WTC11 (cell line): ENCODE results near the gene ABCC4.

Experiments used
- ETV6 ChIP-seq: sonication (generic); formaldehyde crosslinking; IDR thresholded peaks from 2 replicates; pipeline ENCODE4 v1.8.1; 2022; ENCODE audit warnings: mild to moderate bottlenecking, missing genetic modification reagents
- JAZF1 ChIP-seq: fragments of 250-450 bp; sonication (Bioruptor Pico); IDR thresholded peaks from 2 replicates; pipeline ENCODE4 v1.9.0; 2021; ENCODE audit warnings: moderate library complexity, mild to moderate bottlenecking, inconsistent platforms
- NFE2L1 ChIP-seq: sonication (generic); formaldehyde crosslinking; IDR thresholded peaks from 2 replicates; pipeline ENCODE4 v1.8.1; 2023; ENCODE audit warnings: missing genetic modification reagents
- NR3C1 ChIP-seq: sonication (generic); formaldehyde crosslinking; conservative IDR thresholded peaks from 2 replicates; pipeline ENCODE4 v1.8.1; 2023; ENCODE audit warnings: low read depth, mild to moderate bottlenecking, missing genetic modification reagents
- PRDM15 ChIP-seq: sonication (generic); formaldehyde crosslinking; IDR thresholded peaks from 2 replicates; pipeline ENCODE4 v1.8.0; 2022; ENCODE audit warnings: missing genetic modification reagents
- RELA ChIP-seq: sonication (generic); formaldehyde crosslinking; IDR thresholded peaks from 2 replicates; pipeline ENCODE4 v1.8.1; 2022; ENCODE audit warnings: missing genetic modification reagents, mild to moderate bottlenecking, borderline replicate concordance
- SMAD3 ChIP-seq: sonication (generic); formaldehyde crosslinking; IDR thresholded peaks from 2 replicates; pipeline ENCODE4 v1.8.0; 2022; ENCODE audit warnings: missing genetic modification reagents, mild to moderate bottlenecking, borderline replicate concordance
- SP1 ChIP-seq: sonication (generic); formaldehyde crosslinking; conservative IDR thresholded peaks from 2 replicates; pipeline ENCODE4 v1.8.1; 2022; ENCODE audit warnings: missing genetic modification reagents
- TCF7 ChIP-seq: sonication (generic); formaldehyde crosslinking; IDR thresholded peaks from 2 replicates; pipeline ENCODE4 v1.8.0; 2022; ENCODE audit warnings: mild to moderate bottlenecking, low read depth, missing genetic modification reagents, moderate library complexity
- TF ChIP-seq, protein P1 (sequence below): sonication (generic); formaldehyde crosslinking; IDR thresholded peaks from 2 replicates; pipeline ENCODE4 v1.8.1; 2023; ENCODE audit warnings: mild to moderate bottlenecking, missing genetic modification reagents, moderate library complexity
- TF ChIP-seq, protein P2 (sequence below): sonication (generic); formaldehyde crosslinking; IDR thresholded peaks from 2 replicates; pipeline ENCODE4 v1.8.1; 2023; ENCODE audit warnings: mild to moderate bottlenecking, missing genetic modification reagents, borderline replicate concordance
- TF ChIP-seq, protein P3 (sequence below): fragments of 200-600 bp; IDR thresholded peaks from 2 replicates; pipeline ENCODE4 v1.8.0; 2022; ENCODE audit warnings: antibody characterized with exemption
- TF ChIP-seq, protein P4 (sequence below): sonication (generic); formaldehyde crosslinking; IDR thresholded peaks from 2 replicates; pipeline ENCODE4 v1.8.1; 2023; ENCODE audit warnings: mild to moderate bottlenecking, missing genetic modification reagents

GRCh38 chr13:95289020-95289444, 12.2 kb downstream of the ABCC4 start:
- TF ChIP-seq JAZF1: no peak
- TF ChIP-seq, protein P1, sequence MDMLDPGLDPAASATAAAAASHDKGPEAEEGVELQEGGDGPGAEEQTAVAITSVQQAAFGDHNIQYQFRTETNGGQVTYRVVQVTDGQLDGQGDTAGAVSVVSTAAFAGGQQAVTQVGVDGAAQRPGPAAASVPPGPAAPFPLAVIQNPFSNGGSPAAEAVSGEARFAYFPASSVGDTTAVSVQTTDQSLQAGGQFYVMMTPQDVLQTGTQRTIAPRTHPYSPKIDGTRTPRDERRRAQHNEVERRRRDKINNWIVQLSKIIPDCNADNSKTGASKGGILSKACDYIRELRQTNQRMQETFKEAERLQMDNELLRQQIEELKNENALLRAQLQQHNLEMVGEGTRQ (CRISPR knock-in tag): no peak
- TF ChIP-seq, protein P2, sequence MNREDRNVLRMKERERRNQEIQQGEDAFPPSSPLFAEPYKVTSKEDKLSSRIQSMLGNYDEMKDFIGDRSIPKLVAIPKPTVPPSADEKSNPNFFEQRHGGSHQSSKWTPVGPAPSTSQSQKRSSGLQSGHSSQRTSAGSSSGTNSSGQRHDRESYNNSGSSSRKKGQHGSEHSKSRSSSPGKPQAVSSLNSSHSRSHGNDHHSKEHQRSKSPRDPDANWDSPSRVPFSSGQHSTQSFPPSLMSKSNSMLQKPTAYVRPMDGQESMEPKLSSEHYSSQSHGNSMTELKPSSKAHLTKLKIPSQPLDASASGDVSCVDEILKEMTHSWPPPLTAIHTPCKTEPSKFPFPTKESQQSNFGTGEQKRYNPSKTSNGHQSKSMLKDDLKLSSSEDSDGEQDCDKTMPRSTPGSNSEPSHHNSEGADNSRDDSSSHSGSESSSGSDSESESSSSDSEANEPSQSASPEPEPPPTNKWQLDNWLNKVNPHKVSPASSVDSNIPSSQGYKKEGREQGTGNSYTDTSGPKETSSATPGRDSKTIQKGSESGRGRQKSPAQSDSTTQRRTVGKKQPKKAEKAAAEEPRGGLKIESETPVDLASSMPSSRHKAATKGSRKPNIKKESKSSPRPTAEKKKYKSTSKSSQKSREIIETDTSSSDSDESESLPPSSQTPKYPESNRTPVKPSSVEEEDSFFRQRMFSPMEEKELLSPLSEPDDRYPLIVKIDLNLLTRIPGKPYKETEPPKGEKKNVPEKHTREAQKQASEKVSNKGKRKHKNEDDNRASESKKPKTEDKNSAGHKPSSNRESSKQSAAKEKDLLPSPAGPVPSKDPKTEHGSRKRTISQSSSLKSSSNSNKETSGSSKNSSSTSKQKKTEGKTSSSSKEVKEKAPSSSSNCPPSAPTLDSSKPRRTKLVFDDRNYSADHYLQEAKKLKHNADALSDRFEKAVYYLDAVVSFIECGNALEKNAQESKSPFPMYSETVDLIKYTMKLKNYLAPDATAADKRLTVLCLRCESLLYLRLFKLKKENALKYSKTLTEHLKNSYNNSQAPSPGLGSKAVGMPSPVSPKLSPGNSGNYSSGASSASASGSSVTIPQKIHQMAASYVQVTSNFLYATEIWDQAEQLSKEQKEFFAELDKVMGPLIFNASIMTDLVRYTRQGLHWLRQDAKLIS (CRISPR knock-in tag): no peak
- TF ChIP-seq, protein P3, sequence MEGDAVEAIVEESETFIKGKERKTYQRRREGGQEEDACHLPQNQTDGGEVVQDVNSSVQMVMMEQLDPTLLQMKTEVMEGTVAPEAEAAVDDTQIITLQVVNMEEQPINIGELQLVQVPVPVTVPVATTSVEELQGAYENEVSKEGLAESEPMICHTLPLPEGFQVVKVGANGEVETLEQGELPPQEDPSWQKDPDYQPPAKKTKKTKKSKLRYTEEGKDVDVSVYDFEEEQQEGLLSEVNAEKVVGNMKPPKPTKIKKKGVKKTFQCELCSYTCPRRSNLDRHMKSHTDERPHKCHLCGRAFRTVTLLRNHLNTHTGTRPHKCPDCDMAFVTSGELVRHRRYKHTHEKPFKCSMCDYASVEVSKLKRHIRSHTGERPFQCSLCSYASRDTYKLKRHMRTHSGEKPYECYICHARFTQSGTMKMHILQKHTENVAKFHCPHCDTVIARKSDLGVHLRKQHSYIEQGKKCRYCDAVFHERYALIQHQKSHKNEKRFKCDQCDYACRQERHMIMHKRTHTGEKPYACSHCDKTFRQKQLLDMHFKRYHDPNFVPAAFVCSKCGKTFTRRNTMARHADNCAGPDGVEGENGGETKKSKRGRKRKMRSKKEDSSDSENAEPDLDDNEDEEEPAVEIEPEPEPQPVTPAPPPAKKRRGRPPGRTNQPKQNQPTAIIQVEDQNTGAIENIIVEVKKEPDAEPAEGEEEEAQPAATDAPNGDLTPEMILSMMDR: no peak
- TF ChIP-seq RELA (CRISPR knock-in tag): no peak
- no peak for TF ChIP-seq ETV6
- TF ChIP-seq SP1 (CRISPR knock-in tag): no peak
- TF ChIP-seq, protein P4, sequence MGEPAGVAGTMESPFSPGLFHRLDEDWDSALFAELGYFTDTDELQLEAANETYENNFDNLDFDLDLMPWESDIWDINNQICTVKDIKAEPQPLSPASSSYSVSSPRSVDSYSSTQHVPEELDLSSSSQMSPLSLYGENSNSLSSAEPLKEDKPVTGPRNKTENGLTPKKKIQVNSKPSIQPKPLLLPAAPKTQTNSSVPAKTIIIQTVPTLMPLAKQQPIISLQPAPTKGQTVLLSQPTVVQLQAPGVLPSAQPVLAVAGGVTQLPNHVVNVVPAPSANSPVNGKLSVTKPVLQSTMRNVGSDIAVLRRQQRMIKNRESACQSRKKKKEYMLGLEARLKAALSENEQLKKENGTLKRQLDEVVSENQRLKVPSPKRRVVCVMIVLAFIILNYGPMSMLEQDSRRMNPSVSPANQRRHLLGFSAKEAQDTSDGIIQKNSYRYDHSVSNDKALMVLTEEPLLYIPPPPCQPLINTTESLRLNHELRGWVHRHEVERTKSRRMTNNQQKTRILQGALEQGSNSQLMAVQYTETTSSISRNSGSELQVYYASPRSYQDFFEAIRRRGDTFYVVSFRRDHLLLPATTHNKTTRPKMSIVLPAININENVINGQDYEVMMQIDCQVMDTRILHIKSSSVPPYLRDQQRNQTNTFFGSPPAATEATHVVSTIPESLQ (CRISPR knock-in tag): no peak
- no peak for TF ChIP-seq TCF7 (CRISPR knock-in tag)
- no peak for TF ChIP-seq NFE2L1 (CRISPR knock-in tag)
- no peak for TF ChIP-seq PRDM15 (CRISPR knock-in tag)
- no peak for TF ChIP-seq SMAD3 (CRISPR knock-in tag)
- TF ChIP-seq NR3C1 (CRISPR knock-in tag): no peak
